ENCODE measurements around the gene NPTN.

DNA sequence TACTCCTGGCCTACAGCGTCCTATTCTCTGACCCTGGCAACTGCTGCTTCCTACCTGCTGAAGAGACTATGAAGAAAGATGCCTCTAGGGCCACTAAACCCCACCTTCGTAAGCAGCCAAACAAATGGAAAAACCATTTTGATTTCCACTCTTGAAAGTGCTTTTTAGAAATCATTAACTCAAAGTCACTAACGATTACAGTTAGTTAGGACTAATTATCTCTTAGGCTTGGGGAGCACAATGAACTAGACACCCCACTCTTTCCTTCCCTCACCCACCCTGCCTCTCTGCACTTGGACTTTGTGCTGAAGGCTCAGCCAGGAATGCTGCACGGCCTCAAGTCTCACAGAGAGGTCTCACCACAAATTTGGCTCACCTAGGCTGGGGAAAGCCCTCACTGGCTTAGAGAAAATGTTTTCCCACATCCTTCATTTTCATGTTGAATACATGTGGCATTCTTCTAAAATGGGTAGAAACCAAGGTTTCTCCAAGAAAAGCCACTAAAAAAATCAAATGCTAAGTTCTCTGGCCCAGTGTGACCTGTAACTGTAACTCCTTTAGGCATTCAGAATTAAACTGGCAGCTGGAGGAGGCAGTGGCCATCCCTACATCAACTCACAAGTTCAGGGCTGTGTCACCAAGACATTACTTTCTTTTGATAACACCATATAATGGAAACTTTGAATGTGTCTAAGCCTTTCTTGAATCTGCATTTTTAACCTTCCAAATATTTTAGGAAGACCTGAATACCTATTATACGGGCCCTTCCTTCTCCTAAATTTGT lies 47.1 kb downstream of the NPTN start:
- no peak for TF ChIP-seq POLR2AphosphoS5 (IDR thresholded peaks at IDR 0.05)
- TF ChIP-seq, protein P1, sequence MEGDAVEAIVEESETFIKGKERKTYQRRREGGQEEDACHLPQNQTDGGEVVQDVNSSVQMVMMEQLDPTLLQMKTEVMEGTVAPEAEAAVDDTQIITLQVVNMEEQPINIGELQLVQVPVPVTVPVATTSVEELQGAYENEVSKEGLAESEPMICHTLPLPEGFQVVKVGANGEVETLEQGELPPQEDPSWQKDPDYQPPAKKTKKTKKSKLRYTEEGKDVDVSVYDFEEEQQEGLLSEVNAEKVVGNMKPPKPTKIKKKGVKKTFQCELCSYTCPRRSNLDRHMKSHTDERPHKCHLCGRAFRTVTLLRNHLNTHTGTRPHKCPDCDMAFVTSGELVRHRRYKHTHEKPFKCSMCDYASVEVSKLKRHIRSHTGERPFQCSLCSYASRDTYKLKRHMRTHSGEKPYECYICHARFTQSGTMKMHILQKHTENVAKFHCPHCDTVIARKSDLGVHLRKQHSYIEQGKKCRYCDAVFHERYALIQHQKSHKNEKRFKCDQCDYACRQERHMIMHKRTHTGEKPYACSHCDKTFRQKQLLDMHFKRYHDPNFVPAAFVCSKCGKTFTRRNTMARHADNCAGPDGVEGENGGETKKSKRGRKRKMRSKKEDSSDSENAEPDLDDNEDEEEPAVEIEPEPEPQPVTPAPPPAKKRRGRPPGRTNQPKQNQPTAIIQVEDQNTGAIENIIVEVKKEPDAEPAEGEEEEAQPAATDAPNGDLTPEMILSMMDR (IDR thresholded peaks at IDR 0.05): no peak
